Activated CD8-positive, alpha-beta memory T cell treated with anti-CD3 and anti-CD28 coated beads for 36 hours (primary cell): ENCODE measurements around the gene FOXA2. TPM values are rescaled to one million over a fixed set of nuclear protein-coding genes. Genes with fewer than 3 reads are reported as not detected.
"Not testable (repeated sequence)": the region's sequence is repeated elsewhere in the genome, so short reads cannot be mapped to it uniquely, and the experiment has no call there.

ENCODE experiments used
- CTCF ChIA-PET: fragments of 350-600 bp; sonication (Branson Sonifier 250); formaldehyde crosslinking; loops from one replicate; lab custom pipeline; 2021; ENCODE audit warnings: antibody characterized with exemption; lab: Charles Lee
- POLR2A ChIA-PET: fragments of 350-600 bp; sonication (Branson Sonifier 250); formaldehyde crosslinking; loops from one replicate; lab custom pipeline; 2021; ENCODE audit warnings: antibody characterized with exemption; lab: Charles Lee
- total RNA-seq, 2 experiments: library from RNA; stranded (reverse); gene quantifications; one replicate each; pipeline ENCODE4 v1.2.3, GENCODE V29; 2021

Gene FOXA2
- total RNA-seq: not detected

DNA sequence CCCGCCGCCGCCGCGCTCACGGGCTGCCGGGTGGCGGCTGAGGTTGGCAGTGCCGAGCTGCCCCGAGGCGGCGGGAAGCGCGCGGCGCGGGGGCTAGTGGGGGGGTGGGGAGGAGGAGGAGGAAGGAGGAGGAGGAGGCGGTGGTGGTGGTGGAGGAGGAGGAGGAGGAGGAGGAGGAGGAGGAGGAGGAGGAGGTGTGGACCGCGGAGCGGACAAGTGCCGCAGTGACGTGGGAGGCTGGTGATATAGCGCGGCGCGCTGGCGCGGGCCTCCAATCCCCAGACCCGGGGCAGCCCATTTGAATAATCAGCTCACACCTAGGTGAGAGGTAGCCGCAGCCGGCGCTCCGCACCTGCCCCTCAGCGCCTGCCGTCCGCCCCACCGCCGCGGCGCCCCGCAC is at the start of gene FOXA2:
TSS of gene FOXA2 (minus strand) at position 51 of the 400 bp plus-strand sequence. CDS start 294 bp downstream, outside the sequence.
- POLR2A ChIA-PET: no interaction called here
- CTCF ChIA-PET: no interaction called here

DNA sequence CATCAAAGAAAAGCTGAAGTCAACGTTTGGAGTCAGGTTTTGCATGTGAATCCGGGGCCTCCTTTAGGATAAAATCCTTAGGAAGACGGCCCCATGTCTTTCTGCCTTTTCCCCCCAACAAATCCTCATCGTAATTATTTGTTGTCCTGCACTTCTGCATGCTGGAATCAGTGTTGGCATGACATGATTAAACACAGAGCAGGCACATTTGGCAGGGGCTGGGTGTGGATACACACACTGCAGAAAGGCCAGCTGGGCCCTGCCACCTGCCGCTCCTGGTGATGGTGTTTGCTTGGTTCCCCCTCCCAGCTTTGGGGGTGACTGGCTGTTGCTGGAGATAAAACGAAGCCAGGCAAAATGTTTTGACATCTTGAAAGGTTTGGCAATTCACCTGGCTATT is 46.3 kb upstream of the FOXA2 start:
- CTCF ChIA-PET: no interaction called here
- POLR2A ChIA-PET: no interaction called here

DNA sequence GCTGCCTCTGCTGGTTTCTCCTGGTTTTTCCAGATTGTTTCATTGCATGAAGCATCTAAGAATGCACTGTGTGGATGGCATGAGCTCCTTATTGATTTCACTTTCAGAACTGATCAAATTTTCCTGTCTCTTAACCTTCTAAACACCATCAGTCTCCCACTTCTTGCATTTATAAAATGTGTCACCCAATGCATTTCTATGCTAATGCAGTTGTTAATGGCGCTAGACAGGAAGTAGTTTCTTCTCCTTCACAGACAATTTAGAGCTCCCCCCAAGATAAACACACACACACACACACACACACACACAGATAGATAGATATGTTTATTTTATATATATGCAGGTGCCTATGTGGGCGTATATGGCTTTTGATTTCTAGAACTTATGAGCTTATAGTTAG is 45.6 kb upstream of the FOXA2 start:
- ChIA-PET CTCF (no interaction called here), POLR2A (no interaction called here)

DNA sequence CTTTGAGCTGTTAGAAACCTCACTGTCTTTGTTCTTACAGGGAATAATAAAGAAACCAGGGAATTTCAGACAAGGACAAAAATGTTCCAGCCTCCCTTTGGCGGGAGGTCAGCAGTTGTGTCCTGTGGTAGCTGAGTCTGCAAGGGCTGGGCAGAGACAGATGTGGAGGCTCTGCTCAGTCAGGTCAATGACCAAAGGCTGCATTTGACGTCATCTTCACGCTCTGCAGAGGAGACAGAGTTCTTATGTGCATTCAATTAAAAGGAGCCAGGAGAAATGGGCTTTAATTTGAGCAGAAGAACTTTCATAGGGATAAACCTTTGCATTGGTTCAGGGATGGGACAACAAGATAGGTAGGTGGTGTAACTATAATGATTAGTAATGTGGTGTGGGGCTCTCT is 45.1 kb upstream of the FOXA2 start:
- CTCF ChIA-PET: no interaction called here

DNA sequence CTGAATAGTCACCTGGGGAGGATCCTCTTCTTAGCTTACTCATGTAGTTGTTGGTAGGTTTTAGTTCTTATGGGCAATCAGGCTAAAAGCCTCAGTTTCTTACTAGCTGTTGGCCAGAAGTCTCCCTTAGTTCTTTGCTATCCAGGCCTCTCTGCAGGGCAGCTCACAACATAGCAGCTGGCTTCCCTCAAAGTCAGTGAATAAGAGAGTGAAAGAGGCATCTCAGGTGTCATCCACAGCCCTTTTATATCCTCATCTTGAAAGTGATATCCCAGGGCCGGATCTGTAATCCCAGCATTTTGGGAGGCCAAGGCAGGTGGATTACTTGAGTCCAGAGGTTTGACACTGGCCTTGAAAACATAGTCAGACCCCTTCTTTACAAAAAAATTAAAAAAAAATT is 42.1 kb upstream of the FOXA2 start:
- CTCF ChIA-PET: no interaction called here
- POLR2A ChIA-PET: no interaction called here

More for the DNA sequence above, 45.1 kb upstream of the FOXA2 start:
- POLR2A ChIA-PET: no interaction called here

DNA sequence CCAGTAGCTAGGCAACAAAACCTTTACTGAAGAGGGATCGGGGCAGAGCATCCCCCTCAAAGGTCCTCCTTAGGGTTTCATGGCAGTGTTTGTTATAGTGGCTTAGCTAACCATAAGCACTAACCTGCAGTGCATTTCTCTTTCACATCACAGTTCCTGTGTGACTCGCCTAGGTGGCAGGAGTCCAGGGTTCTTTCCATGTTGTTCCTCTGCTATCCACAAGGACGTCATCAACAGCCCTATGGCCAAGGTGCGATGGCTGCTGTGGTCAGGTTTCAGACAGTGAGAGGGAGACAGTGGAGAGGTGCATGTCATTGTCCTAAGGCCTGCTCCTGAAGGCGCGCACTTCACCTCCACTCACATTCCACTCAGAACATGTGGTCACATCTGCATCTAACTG is 38.8 kb upstream of the FOXA2 start:
- ChIA-PET POLR2A (no interaction called here), CTCF (no interaction called here)

DNA sequence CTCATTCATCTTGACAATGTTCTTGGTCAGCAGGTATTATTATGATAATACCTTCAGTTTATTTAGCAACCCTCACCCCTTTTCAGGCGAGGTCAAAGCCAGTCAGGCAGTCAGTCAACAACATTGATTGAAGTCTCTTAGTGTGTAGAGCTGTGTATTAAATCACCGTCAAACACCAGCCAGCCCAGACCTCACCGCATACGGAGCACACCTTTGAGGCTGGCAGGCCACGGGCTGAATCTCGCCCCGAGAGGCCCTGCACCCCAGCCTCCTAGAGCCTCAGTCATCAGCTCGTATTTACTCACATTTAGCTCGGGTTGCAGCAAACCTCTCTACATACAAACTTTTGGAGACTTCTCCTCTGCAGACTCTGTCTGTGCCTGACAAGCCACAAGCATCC is 36.0 kb upstream of the FOXA2 start:
- POLR2A ChIA-PET: no interaction called here
- CTCF ChIA-PET: no interaction called here

DNA sequence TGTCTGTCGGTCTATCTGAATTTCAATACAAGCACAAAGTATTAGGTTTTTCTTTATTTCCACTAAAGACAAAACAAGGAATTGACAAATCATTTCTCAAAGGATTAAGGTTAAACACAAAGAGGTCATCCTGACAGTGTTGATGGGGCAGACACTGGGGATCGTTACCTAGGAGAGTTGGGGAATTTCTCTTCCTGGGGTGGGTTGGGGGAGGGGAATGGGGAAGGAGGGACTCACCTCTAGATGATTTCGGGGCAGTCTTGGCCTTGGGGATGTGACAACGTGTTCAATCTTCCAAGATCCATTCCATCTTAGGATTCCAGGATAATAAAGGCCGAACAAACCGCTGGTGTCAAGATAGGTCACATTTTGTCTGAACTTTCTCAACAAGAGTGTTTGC is 35.4 kb upstream of the FOXA2 start:
- POLR2A ChIA-PET: no interaction called here

DNA sequence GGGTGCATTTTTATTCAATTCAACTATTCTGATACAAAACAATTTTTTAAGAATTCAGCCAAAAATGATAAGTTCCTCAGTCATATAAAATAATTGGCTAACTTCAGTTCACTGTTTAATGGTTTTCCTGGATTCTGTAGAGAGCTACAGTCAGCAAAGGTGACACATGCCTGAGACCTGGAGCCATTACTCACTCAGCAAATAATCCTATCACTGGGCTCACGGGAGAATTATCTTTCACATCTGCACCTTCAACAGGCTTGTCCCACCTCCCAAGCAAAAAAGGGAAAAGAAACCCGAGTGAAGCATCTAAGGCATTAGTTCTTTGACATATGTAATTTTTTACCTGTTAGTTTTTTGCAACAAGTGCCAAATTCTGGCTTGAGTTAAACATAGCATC is 34.9 kb upstream of the FOXA2 start:
- CTCF ChIA-PET: interaction anchor here (0.6 kb wide), 1 partner anchor 45 kb away, joined by 3 read pairs; no protein-coding TSS in a partner anchor
- POLR2A ChIA-PET: no interaction called here

More for the DNA sequence above, 35.4 kb upstream of the FOXA2 start:
- CTCF ChIA-PET: interaction anchor here (0.6 kb wide), 1 partner anchor 45 kb away, joined by 3 read pairs; no protein-coding TSS in a partner anchor

DNA sequence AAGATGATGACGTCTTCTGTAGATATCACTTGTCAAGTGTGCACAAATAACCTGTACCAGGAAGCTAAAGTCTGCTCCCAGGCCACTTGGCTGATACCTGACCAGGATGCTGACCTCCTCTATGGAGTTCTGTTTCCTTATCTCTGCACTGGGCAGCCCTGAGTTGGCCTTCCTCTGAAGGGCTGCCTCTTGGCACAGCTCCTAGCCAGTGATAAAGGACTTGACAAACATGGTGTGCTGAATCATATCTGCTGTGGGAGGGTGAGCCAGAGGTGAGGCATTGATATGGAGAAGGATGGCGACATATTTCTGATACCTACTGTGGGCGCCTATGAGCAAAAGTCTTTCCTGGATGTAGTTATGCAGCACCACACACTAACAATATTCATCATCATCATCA is 32.8 kb upstream of the FOXA2 start:
- CTCF ChIA-PET: no interaction called here
- POLR2A ChIA-PET: no interaction called here

DNA sequence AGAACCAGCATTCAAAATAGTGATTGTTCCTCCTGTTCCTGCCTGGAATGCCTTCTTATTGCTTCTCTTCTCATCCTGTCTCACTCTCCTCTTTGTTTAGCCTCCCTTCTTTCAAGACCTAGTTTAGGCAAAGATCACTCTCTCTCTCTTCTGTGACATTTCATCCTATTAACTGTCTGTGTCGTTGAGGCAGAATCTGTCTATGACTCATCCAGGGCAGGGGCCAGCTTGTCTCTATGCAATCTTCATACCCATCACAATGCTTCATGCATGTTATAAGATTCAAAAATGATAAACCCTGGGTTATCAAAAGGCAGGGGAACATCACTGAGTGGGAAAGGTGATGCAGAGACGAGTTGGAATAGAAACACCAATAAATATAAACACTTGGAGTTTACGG is 32.2 kb upstream of the FOXA2 start:
- CTCF ChIA-PET: no interaction called here
- POLR2A ChIA-PET: no interaction called here

DNA sequence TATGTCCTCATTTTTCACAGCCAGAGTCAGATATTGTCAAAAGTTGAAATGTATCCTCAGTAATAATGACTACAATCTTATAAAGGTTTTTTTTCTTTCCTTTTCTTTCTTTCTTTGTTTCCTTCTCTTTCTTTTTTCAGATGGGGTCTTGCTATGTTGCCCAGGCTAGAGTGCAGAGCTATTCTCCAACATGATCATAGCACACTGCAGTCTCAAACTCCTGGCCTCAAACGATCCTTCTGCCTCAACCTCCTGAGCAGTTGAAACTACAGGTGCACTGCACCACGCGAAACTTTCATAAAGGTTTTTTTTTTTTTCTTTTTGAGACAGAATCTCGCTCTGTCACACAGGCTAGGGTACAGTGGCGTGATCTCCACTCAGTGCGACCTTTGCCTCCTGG is 31.1 kb upstream of the FOXA2 start:
- ChIA-PET POLR2A (interaction anchor here (0.7 kb wide), 1 partner anchor 166 kb away, joined by 5 read pairs; no protein-coding TSS in a partner anchor), CTCF (no interaction called here)

DNA sequence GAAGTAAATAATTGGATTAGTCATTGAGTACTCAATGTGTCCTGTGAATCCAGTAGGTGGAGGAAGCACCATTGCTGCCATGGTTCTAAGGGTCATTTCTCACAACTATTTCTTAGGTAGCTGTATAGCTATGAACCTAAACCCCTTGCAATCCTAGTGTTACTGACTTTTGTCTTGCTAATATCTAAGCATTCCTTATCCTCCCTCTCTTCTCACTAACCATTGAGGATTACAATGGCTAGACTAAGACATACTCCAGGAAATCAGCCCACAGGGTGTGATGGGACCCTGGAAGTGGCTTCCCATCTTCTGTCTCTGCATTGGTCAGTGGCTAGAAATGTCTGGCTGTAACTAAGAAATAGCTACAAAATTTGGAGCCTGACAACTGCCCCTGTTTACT is 27.3 kb upstream of the FOXA2 start:
- POLR2A ChIA-PET: no interaction called here

DNA sequence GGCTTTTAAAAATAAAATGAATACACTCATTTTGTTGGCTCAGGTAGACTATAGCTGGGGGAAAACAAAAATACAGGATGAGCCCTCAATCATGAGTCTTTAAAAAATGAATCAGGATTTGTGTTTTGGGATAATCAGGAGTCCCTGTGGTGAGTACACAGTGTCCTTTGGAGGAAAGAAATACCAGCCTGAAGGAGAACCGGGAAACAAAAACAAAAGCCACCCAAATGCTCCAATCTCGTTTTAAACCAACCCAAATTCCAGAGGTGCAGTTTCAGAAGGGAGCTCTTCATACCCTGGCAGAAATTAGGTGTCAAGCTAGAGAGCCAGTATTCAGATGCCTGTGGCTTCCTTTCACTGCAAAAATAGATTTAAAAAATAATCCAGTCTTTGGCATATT is 23.3 kb upstream of the FOXA2 start:
- CTCF ChIA-PET: no interaction called here
- POLR2A ChIA-PET: no interaction called here

More for the DNA sequence above, 27.3 kb upstream of the FOXA2 start:
- CTCF ChIA-PET: no interaction called here

DNA sequence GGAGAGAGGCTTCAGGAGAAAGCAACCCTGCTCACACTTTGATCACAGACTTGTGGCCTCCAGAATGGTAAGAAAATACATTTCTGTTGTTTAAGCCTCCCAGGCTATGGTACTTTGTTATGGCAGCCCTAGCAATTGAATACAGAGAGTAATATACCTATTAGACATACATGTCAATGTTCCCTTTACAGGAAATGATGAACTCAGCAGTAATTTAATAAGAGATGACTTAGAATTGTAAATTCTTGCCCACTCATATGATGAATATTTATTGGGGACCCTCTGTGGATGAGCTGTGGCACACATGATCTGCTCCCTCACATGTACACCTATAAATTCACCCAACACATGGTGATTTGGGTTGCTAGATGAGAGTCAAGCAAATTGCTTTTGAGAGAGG is 20.4 kb upstream of the FOXA2 start:
- ChIA-PET POLR2A (no interaction called here), CTCF (interaction anchor here (0.6 kb wide), 1 partner anchor 10 kb away, joined by 3 read pairs; no protein-coding TSS in a partner anchor)

DNA sequence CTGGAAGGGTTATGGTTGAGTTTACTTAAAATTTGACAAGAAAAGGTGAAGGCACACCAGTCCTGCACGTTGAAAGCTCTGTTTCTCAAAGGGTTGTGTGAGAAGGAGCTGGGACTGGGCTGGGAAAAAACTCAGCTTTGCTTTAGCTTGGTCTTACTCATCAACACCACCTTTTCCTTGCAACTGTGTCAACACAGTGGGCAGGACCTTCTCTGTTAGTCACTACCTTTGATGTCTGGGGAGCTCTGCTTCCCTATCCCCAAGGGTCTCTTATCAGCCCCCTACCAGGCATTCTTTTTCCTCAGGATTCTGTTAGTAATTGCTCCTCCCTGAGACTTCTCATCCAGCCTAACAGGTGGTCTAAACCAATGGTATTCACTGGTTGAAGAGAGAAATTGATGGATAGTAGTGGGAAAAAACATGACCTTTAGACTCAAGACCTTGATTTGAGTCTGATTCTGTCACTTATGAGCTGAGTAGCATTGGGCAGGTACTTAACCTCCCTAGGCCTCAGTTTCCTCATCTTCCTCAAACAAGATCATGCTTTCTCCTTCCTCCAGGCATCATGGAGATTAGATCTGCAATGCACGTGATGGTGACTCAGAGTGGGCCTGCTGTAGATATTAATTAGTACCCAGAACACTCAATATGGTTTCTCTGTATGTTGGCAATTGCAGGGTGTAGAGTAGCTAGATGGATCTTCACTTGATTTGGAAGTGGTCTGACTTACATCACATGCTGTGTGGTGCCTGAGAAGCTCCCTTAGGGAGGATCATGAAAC is 17.2 kb upstream of the FOXA2 start:
- ChIA-PET CTCF (no interaction called here), POLR2A (no interaction called here)

DNA sequence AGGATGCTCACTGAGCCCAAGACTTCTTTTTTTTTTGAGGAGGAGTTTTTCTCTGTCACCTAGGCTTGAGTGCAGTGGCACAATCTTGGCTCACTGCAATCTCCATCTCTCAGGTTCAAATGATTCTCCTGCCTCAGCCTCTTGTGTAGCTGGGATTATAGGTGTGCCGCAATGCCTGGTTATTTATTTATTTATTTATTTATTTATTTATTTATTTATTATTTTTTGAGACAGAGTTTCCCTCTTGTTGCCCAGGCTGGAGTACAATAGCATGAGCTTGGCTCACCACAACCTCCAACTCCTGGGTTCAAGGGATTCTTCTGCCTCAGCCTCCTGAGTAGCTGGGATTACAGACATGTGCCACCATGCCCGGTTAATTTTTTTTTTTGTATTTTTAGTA is 14.9 kb upstream of the FOXA2 start:
- CTCF ChIA-PET, POLR2A ChIA-PET: not testable (repeated sequence)

DNA sequence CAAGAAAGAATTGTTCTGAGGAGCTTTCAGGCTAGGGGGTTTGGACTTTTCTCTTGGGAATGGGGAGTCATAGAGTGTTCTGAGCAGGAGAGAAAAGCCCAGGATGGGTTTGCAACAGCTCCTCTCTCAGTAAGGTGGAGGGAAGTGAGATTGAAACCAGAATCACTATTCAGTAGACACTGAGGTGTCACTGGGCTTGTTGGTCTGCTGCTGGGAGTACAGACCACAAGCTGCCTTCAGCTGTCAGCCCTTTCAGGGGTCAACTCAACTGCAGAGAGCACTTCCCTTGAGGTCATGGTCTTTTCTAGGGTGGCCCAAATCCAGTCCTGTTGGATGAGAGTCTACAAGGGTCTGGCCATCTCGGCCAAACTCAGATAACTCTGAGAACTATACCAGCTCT is 12.9 kb upstream of the FOXA2 start:
- POLR2A ChIA-PET: no interaction called here
- CTCF ChIA-PET: no interaction called here

DNA sequence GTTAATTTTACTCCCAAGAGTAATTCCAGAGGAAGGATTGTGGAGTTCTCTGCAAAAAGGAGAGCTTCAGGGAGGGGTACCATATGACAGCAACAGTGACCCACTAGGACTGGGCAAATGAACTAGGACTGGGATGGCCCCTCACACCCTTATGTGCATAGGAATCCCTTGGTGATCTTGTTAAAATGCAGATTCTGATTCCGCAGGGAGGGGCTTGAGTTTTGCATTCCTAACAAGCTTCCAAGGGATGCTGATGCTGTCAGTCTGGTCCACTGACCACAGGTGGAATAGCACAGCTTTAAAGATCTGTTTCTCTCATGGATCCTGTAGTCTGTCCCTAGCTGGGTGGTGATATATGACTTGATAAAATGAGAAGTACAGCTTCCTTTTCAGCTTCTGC is 6.3 kb upstream of the FOXA2 start:
- ChIA-PET CTCF (no interaction called here), POLR2A (no interaction called here)

DNA sequence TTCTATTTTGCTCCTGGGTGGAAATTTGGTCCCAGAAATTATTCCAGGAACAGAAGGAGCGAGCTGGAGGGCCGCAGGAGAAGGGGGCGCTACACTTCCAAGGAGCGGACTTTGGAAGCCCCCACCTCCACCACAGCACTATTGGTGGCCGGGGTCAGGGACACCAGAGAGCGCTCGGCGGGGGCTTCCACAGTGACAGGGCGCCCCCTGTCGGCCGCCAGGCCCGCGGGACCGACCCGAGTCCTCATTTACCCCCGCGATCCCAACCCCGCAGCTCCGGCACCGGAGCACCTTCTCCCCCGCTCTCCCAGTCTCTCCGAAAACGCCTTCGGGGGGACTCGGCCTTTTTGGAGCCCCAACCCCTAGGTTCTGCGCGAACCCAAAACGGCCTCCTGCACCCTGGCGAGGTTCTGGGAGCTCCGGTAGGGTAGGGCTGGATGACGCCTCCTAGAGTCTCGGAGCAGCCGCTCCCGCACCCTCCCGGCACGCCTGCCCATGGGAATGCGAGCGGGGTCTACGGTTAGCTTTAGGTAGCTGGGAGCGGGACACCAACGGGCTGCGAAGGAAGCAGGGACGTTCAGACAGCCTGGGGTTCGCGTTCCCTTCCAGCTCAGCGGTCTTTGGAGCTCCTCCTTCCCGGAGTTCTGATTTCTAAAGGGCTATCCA is 2.4 kb upstream of the FOXA2 start:
- CTCF ChIA-PET: no interaction called here
- POLR2A ChIA-PET: no interaction called here
